ENCODE data around the gene NDUFAF4.
"Not testable (repeated sequence)": the region's sequence is repeated elsewhere in the genome, so short reads cannot be mapped to it uniquely, and the experiment has no call there.

The NDUFAF4 gene

DNA sequence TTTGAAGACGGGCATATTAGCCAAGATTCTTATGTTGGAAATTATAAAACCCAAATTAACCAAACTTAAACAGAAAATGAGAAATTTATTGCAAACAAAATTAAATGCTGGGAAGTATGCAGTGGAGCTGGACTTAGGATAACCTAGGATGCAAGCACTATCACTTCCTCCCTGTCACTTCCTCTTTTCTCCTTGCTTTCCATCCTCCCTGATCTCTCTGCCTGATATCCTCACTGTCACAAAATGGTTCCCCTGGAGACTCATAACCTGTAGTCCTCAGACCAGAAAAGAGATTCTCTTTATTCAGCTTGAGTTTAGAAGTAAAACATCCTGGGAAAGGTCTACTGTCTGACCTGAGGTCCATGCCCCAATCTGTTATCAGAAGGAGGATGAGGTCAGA lies 19.4 kb upstream of the NDUFAF4 start:
- FAIRE-seq (no peak), DNase-seq (ENCODE audit: insufficient read length, low spot score) (no peak)
- TF ChIP-seq POLR2A (IDR thresholded peaks at IDR 0.05; ENCODE audit: low read depth, low read length) = no peak

DNA sequence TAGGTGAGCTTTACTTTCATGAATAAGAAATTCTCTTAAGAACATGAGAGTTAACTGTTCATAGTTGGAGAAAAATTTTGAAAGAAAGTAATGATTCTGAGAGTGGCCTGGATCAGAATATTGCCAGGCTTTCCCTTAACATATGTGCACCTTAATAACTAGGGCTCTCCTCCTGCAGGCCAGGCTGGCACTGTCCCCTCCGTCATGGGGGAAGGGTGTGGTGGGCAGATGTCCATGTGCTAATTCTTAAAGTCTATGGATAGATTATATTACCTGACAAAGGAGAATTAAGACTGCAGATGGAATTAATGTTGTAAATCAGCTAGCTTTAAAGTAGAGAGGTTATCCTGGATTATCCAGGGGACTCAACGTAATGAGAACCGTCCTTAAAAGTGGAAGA lies 15.9 kb upstream of the NDUFAF4 start:
- no peak for TF ChIP-seq POLR2A (IDR thresholded peaks at IDR 0.05; ENCODE audit: low read depth, low read length)
- DNase-seq (ENCODE audit: insufficient read length, low spot score) (no peak), FAIRE-seq (no peak)

DNA sequence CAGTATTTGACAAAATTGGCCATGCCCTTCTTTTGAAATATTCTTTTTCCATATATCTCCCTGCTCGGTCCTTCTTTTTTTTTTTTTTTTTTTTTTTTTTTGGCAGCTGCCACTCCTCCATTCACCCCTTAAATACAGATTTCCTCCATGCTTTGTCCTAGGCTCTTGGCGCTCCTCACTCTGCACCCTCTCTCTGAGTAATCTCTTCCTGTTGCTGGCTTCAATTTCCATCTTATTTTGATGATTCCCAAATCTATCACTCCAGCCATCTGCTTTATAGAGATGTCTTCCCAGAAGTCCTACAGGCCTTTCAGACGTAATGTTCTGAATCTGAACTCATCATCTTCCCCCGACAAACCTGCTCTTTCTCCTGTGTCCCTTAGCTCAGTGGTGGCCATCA lies 14.1 kb upstream of the NDUFAF4 start:
- no peak for TF ChIP-seq POLR2A (IDR thresholded peaks at IDR 0.05; ENCODE audit: low read depth, low read length)
- FAIRE-seq (no peak), DNase-seq (ENCODE audit: insufficient read length, low spot score) (no peak)

DNA sequence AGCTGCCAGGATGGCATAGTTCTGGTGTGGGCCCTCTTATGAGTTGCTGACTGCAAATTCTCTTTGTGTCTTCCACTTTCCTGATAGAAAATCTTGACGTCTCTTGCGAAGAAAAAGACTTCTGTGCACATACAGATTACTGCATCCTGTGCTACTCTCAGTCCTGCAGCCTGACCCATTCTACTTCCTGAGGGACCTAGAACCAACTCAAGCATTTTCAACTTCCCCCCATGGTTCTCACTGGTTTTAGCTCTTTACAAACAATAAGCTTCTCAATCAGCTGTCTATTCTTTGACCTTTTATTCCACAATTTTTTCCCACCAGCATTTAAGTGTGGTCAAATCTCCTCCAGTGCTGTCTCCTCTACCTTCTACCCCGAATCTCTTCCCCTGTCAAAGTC lies 13.5 kb upstream of the NDUFAF4 start:
- FAIRE-seq = no peak
- no peak for TF ChIP-seq POLR2A (IDR thresholded peaks at IDR 0.05; ENCODE audit: low read depth, low read length)
- DNase-seq (ENCODE audit: insufficient read length, low spot score) = no peak

DNA sequence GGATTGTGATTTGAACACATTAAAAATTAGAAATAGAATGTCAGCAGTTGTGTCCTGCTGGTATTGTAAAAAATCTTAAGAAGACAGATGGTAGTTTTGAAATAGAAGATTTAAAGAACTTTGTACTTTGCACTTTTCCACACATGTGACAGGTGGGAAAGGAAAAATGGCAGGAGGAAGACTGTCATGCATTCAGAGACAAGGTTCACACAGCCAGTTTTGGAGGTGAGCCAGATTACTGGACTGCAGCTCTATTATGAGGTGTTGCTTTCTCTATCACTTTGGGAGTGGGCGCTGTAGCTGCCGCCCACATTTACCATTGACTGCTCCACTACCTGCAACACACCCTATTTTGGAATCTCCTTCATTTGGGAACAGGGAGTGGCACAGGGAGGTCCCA lies 12.1 kb upstream of the NDUFAF4 start:
- no peak for TF ChIP-seq POLR2A (IDR thresholded peaks at IDR 0.05; ENCODE audit: low read depth, low read length)
- FAIRE-seq = no peak
- no peak for DNase-seq (ENCODE audit: insufficient read length, low spot score)

DNA sequence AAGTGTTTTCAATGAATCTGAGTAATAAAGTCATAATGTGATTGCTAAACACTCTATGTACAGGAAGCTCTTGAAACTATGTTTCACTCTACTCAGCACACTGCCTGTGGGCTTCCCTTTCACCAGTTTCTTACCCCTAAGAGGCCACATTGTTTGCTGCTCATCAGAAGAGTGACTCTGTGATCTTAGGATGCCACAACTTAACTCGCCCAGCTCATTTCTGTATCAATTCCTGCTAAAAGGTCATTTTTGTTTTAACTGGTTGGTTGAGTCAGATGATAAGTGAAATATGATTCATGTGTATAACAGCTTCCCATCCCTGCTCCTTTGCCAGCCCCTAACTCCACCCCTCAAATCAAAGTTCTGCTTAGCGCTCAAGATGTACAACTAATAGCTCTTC lies 9.8 kb upstream of the NDUFAF4 start:
- DNase-seq (ENCODE audit: insufficient read length, low spot score) = no peak
- no peak for TF ChIP-seq POLR2A (IDR thresholded peaks at IDR 0.05; ENCODE audit: low read depth, low read length)
- FAIRE-seq = no peak

DNA sequence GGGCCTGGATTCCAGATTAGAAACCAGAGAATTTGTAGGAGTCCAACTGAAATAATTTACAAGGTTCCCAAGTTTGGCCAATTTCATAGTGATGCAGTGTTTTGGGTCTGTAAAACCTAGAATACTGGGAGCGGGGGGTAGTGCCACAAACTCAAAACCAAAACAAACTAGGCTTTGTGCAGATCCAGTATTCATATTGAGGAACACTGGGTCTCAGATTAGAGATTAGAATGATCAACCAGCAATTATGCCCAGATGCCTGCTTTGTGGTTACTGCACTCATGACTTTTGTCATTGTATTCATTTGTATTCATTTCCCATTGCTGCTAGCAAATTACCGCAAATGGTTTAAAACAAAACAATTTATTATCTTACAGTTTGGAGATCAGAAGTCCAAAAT lies 3.2 kb upstream of the NDUFAF4 start:
- FAIRE-seq = no peak
- TF ChIP-seq POLR2A (IDR thresholded peaks at IDR 0.05; ENCODE audit: low read depth, low read length) = no peak
- no peak for DNase-seq (ENCODE audit: insufficient read length, low spot score)

DNA sequence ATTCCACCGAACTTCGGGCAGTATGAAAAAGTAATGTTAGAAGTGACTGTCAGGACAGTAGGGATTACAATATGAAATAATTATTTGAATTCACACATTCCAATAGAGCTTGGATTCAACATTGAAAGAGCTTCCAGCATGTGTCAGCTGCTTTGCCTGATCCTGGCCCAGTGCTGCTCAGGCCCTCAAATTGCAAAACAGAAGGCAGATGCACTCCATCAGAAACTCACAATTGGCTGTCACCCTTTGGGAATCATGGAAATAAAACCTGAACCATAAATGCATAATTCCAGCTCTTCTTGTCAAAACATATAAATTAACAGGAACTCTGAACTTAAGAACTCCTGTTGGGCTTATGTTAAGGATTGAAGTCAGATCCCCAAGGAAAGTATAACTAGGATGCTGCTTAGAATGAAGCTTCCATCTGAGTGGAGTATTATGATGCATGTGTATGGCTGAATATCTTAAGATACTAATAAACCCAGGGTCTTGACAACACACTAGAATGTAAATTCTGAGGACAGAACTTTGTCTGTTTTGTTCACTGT lies 1.8 kb upstream of the NDUFAF4 start:
- TF ChIP-seq POLR2A (IDR thresholded peaks at IDR 0.05; ENCODE audit: low read depth, low read length) = no peak
- FAIRE-seq (no peak), DNase-seq (ENCODE audit: insufficient read length, low spot score) (no peak)

DNA sequence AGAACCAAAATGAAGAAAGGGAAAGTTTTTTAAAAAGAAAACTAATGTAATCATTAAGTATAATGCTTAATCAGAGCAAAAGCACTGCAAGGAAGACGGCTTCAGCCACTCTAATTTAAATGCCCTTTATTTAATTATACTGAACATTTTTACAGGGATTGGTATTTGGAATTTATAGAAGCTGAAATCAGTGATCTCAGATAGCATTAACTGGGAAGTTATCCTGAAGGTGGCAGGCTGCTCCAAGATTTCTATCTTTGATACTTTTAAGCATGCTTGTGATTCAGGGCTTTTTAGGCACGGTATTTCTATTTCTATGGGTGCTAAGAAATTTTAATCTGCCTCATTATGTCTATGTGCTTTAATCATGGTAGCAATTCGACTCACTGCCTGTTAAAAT lies 1.3 kb upstream of the NDUFAF4 start:
- TF ChIP-seq POLR2A (IDR thresholded peaks at IDR 0.05; ENCODE audit: low read depth, low read length) = no peak
- FAIRE-seq (no peak), DNase-seq (ENCODE audit: insufficient read length, low spot score) (no peak)

DNA sequence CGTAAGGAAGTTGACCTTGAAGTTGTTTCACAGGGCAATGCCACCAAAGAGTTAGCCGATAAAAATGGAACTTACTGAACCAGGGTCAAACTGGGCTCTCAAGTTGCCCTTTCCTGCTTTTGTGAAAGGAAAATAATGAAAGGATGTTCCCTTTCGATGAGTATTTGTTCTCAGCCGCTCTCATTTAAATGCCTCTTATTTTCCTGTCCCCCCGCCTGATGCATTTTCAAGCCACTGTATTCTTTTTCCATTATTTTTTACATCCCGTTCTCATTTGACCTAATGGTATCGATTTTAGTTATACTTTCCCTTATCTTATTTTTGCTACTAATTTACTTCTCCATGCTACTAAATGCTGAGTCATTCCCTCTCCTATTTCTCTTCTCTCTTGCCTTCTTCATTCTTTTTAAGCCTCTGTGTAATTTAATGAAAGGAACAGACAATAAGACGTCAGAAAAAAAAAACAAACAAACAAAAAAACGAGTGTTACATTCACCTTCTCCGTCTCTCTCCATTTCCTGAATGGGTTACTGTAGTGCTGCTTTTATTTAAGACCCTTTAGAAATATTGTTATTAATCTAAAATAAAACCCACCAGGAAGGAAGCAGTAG lies 655 bp upstream of the NDUFAF4 start:
- DNase-seq (ENCODE audit: insufficient read length, low spot score) (no peak), FAIRE-seq (no peak)
- no peak for TF ChIP-seq POLR2A (IDR thresholded peaks at IDR 0.05; ENCODE audit: low read depth, low read length)

DNA sequence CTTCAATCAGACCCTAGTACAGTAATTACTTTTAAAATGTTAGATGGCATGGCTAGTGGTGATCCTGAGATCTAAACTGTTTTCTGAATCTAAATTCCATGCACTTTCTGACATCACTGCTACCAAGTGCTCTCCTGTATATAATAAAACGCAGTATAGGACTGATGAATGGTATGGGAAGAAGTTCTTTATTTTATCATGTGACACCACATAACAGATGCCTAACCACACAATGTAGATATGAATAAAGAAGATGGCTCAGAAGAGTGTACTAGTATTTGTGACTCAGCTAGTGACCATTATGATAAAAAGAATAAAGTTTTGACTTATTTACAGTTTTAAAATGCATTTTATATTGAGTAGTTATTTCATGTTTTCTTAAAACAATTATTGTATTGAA lies 8.5 kb downstream of the NDUFAF4 start:
- no peak for TF ChIP-seq POLR2A (IDR thresholded peaks at IDR 0.05; ENCODE audit: low read depth, low read length)
- DNase-seq (ENCODE audit: insufficient read length, low spot score) (no peak), FAIRE-seq (no peak)

DNA sequence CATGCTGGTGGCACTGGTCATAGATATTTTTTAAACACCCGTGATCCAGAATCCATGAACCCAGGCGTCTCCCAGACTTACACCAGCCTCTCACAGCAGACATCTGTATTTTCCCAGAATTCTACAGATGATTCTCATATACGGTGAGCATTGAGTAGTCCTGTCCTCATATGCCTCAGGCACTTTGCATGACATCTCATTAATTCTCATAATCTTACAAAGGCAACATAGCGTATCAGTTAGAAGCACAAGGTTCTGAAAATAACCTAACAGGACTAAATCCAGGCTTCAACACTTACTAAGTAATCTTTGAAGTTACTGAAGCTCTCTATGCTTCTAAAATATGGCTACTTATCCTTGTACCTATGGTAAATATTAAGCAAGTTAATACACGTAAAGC lies 8.9 kb downstream of the NDUFAF4 start:
- no peak for TF ChIP-seq POLR2A (IDR thresholded peaks at IDR 0.05; ENCODE audit: low read depth, low read length)
- FAIRE-seq (no peak), DNase-seq (ENCODE audit: insufficient read length, low spot score) (no peak)

DNA sequence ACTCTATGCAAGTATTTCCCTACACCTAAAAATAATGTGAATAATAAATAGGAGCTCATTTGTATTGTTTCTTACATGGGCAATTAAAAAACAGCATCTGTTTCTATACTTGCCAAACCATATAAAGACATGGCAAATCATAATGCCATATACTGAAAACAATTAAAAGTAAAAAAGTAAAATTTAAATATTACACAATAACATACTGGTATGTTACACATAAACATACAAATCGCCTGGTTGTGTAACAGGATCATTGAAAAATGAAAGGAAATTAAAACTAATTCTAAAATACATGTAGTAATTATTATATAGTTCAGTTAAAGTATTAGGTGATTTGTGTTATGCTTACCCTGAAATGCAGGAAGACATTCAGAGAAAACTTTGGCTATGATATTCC lies 11.2 kb downstream of the NDUFAF4 start:
- no peak for FAIRE-seq
- no peak for DNase-seq (ENCODE audit: insufficient read length, low spot score)
- no peak for TF ChIP-seq POLR2A (IDR thresholded peaks at IDR 0.05; ENCODE audit: low read depth, low read length)

DNA sequence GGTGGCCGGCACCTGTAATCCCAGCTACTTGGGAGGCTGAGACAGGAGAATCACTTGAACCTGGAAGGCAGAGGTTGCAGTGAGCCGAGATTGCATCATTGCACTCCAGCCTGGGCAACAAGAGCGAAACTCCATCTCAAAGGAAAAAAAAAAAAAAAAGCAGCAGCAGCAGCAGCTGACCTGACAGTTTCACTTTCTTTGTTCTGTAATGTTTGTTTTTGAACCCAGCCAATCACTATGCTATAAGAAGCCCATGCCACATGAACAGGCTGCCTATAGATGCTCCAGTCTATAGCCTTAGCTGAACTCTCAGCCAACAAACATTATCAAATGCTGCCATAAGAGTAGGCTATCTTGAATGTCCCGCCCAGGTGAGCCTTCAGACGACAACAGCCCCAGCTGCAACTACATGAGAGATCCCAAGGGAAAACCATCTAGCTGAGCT lies 12.5 kb downstream of the NDUFAF4 start:
- FAIRE-seq; DNase-seq (ENCODE audit: insufficient read length, low spot score): not testable (repeated sequence)

DNA sequence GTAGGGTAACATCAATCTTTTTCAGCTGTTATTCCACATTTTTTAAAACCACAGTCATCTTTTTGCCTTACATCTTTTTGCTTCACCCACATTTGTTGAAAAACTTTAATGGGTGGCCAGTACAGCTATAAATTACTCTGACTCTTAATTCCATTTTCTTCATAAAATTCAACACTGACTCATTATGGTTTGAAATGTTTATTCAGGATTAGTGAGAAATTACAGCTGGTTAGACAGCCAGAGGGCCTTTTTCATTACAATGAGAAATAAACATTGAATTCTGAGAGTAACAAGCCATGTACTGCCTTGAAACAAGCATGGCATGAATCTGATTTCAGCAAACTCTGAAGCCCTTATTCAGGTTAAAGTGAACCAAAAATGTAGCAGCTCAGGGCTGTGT lies 19.5 kb downstream of the NDUFAF4 start:
- TF ChIP-seq POLR2A (IDR thresholded peaks at IDR 0.05; ENCODE audit: low read depth, low read length) = no peak
- no peak for FAIRE-seq
- no peak for DNase-seq (ENCODE audit: insufficient read length, low spot score)

Measured in H54 (cell line).